H1 (cell line): Measurements from ENCODE around the gene PTDSS2. TPM values are rescaled to one million over a fixed set of nuclear protein-coding genes. Genes with fewer than 3 reads are reported as not detected.

Source experiments
- CTBP2 ChIP-seq: IDR thresholded peaks from 2 replicates; pipeline ENCODE4 v1.7.0; 2011; ENCODE audit warnings: borderline replicate concordance, mild to moderate bottlenecking, moderate library complexity, mixed read lengths, low read length; ENCODE audit not compliant: insufficient read depth, insufficient read length
- GABPA ChIP-seq: IDR thresholded peaks from 2 replicates; pipeline ENCODE4 v1.6.1; 2011; ENCODE audit warnings: mild to moderate bottlenecking, low read length, moderate library complexity, borderline replicate concordance; ENCODE audit not compliant: insufficient read depth
- SAP30 ChIP-seq: fragments of 300-600 bp; sonication (generic); IDR thresholded peaks from 2 replicates; pipeline ENCODE4 v1.7.1; 2012; ENCODE audit warnings: low read length, moderate library complexity, mild to moderate bottlenecking, inconsistent platforms; ENCODE audit not compliant: insufficient read depth, insufficient replicate concordance
- SIN3A ChIP-seq, 2 experiments: IDR thresholded peaks in 1 of 2; conservative IDR thresholded peaks in 1 of 2; 2 replicates each; pipeline ENCODE4 v1.6.1; 2011 to 2012; ENCODE audit warnings: low read length in 2 of 2, improper control_type of control experiment in 1 of 2, low read depth in 1 of 2, mild to moderate bottlenecking in 1 of 2
- SP1 ChIP-seq: IDR thresholded peaks from 2 replicates; pipeline ENCODE4 v1.6.1; 2011; ENCODE audit warnings: low read depth, low read length
- polyA plus RNA-seq, 7 experiments: library from polyadenylated mRNA; depleted of rRNA in 3 of 7; stranded (reverse) in 5 of 7; unstranded in 2 of 7; fragments of >200 nt in 5 of 7; fragments of 200-250 nt in 2 of 7; gene quantifications; 1 replicate in 5 of 7; 2 replicates in 1 of 7; 4 replicates in 1 of 7; pipeline versions ENCODE4 v1.2.1 to v1.2.3, GENCODE V29; 2011 to 2013; ENCODE audit warnings: missing spikeins in 2 of 7, mixed read lengths in 2 of 7
- total RNA-seq: library from RNA; stranded (reverse); fragmentation: NEBNext Ultra II Directional; extraction: Animal tissue kit (Norgen Biotek cat#: 25700); gene quantifications from 2 replicates; pipeline ENCODE4 v1.2.1, GENCODE V29; 2021

Gene PTDSS2
- total and polyA plus RNA-seq, 2 of the 8 experiments (the other 6 are each of a cell fraction or from before 2014, with no cell fraction given) = 48.7 to 68.2 TPM

GRCh38 chr11:469684-470560 lies 19.8 kb downstream of the PTDSS2 start (continued):
- TF ChIP-seq CTBP2 (no peak), SAP30 (no peak), GABPA (no peak), SIN3A (conservative IDR thresholded peaks at IDR 0.05 in 1 of 2, IDR thresholded peaks at IDR 0.05 in 1 of 2; ENCODE audit: low read depth in 1 of 2, low read length in 2 of 2) (no peak), SP1 (no peak)
